Measurements from ENCODE around the gene DIAPH1. TPM values are rescaled to one million over a fixed set of nuclear protein-coding genes. Genes with fewer than 3 reads are reported as not detected.

DIAPH1 gene
- total RNA-seq, 1 experiment from 2014 or later = 142 TPM

Other genes starting within 250 kb of the DIAPH1 start
- 0.10 TPM for gene PCDHGB3, start 248.8 kb downstream of the DIAPH1 start, total RNA-seq (2021; ENCODE audit: unreplicated experiment)
- gene PCDHGA6, start 245.1 kb downstream of the DIAPH1 start, total RNA-seq (2021; ENCODE audit: unreplicated experiment) = 0.07 TPM
- gene PCDHGA7, start 236.3 kb downstream of the DIAPH1 start, total RNA-seq (2021; ENCODE audit: unreplicated experiment) = not detected
- not detected for gene PCDHGB4, start 231.3 kb downstream of the DIAPH1 start, total RNA-seq (2021; ENCODE audit: unreplicated experiment)
- not detected for gene PCDHGA8, start 226.4 kb downstream of the DIAPH1 start, total RNA-seq (2021; ENCODE audit: unreplicated experiment)
- 0.15 TPM for gene PCDHGB5, start 221.1 kb downstream of the DIAPH1 start, total RNA-seq (2021; ENCODE audit: unreplicated experiment)
- 0.34 TPM for gene PCDHGA9, start 216.2 kb downstream of the DIAPH1 start, total RNA-seq (2021; ENCODE audit: unreplicated experiment)
- gene PCDHGB6, start 211.0 kb downstream of the DIAPH1 start, total RNA-seq (2021; ENCODE audit: unreplicated experiment) = 0.22 TPM
- 3.8 TPM for gene PCDHGA10, start 206.0 kb downstream of the DIAPH1 start, total RNA-seq (2021; ENCODE audit: unreplicated experiment)
- 0.54 TPM for gene PCDHGB7, start 201.3 kb downstream of the DIAPH1 start, total RNA-seq (2021; ENCODE audit: unreplicated experiment)
- 0.39 TPM for gene PCDHGA11, start 197.9 kb downstream of the DIAPH1 start, total RNA-seq (2021; ENCODE audit: unreplicated experiment)
- gene PCDHGA12, start 188.5 kb downstream of the DIAPH1 start, total RNA-seq (2021; ENCODE audit: unreplicated experiment) = 0.17 TPM
- gene PCDHGC3, start 143.0 kb downstream of the DIAPH1 start, total RNA-seq (2021; ENCODE audit: unreplicated experiment) = 1.2 TPM
- 0.05 TPM for gene PCDHGC4, start 134.0 kb downstream of the DIAPH1 start, total RNA-seq (2021; ENCODE audit: unreplicated experiment)
- gene PCDHGC5, start 129.9 kb downstream of the DIAPH1 start, total RNA-seq (2021; ENCODE audit: unreplicated experiment) = not detected
- gene HDAC3, start 17.8 kb upstream of the DIAPH1 start, total RNA-seq (2021; ENCODE audit: unreplicated experiment) = 91.9 TPM
- gene RELL2, start 18.0 kb upstream of the DIAPH1 start, total RNA-seq (2021; ENCODE audit: unreplicated experiment) = 8.7 TPM
- gene FCHSD1, start 32.4 kb upstream of the DIAPH1 start, total RNA-seq (2021; ENCODE audit: unreplicated experiment) = 37.2 TPM
- gene ARAP3, start 63.2 kb upstream of the DIAPH1 start, total RNA-seq (2021; ENCODE audit: unreplicated experiment) = 15.1 TPM

Data from HCT116 (cell line).